ENCODE results near the gene FOLR2. TPM values are rescaled to one million over a fixed set of nuclear protein-coding genes. Genes with fewer than 3 reads are reported as not detected.
"Not testable (repeated sequence)": the region's sequence is repeated elsewhere in the genome, so short reads cannot be mapped to it uniquely, and the experiment has no call there.

The FOLR2 gene
- total RNA-seq: not detected
- polyA plus RNA-seq (2013, experiment 1 of 2): not detected
- polyA plus RNA-seq (2013, experiment 2 of 2): not detected
- long read RNA-seq, experiment 1: 0 reads
- long read RNA-seq, experiment 2: 0 reads
- long read RNA-seq, experiment 3: 0 reads
- long read RNA-seq, experiment 4: 0 reads

DNA sequence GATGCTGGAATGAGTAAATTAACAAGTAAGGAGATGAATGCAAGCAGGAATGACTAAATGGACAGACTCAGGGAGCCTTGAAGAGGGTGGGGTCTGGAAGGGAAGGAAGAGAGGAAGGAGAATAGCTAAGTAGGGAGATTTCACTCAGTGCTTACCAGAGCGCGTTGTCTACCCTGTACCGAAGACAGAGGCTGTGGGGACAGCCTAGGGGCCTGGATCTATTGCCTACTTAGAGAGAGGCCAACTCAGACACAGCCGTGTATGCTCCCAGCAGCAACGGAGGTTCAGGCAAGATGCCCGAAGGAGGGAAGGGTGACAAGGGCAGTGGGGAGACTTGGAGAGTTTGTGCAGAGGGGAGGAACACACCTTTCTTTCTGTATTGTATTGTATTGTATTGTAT lies at the start of gene FOLR2:
FOLR2 (plus strand) TSS at position 157 of the 400 bp plus-strand sequence. CDS start 1,791 bp downstream, outside the sequence.
- DNase-seq: peak; percentile 29
- H3K27ac Mint-ChIP-seq: no peak within 1 kb of the TSS
- no peaks in the 10 kb centered on the region for H3K36me3 Mint-ChIP-seq (ENCODE audit: low read depth)
- H3K9me3 ChIP-seq (ENCODE audit: control insufficient read depth, low read length): no peaks in the 10 kb centered on the region
- no peak within 1 kb of the TSS for H3K4me3 Mint-ChIP-seq
- H3K4me1 ChIP-seq (ENCODE audit: control insufficient read depth, insufficient read depth, low read length): no peaks in the 10 kb centered on the region
- H3K9ac ChIP-seq (ENCODE audit: extremely low read depth, low read length, poor library complexity, severe bottlenecking): no peak within 1 kb of the TSS
- TF ChIP-seq, protein P1, sequence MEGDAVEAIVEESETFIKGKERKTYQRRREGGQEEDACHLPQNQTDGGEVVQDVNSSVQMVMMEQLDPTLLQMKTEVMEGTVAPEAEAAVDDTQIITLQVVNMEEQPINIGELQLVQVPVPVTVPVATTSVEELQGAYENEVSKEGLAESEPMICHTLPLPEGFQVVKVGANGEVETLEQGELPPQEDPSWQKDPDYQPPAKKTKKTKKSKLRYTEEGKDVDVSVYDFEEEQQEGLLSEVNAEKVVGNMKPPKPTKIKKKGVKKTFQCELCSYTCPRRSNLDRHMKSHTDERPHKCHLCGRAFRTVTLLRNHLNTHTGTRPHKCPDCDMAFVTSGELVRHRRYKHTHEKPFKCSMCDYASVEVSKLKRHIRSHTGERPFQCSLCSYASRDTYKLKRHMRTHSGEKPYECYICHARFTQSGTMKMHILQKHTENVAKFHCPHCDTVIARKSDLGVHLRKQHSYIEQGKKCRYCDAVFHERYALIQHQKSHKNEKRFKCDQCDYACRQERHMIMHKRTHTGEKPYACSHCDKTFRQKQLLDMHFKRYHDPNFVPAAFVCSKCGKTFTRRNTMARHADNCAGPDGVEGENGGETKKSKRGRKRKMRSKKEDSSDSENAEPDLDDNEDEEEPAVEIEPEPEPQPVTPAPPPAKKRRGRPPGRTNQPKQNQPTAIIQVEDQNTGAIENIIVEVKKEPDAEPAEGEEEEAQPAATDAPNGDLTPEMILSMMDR (conservative IDR thresholded peaks at IDR 0.05): no peak
- no peak within 1 kb of the TSS for H3K4me3 ChIP-seq (ENCODE audit: low read length)
- H3K9me3 Mint-ChIP-seq: no peaks in the 10 kb centered on the region
- H3K27me3 Mint-ChIP-seq (ENCODE audit: insufficient read depth): peaks cover 35% of the 10 kb centered on the region
- no peaks in the 10 kb centered on the region for H3K36me3 ChIP-seq (ENCODE audit: control insufficient read depth, insufficient read depth, low read length)
- 92 to 100% methylated on average over 4 to 6 of the region's 6 CpGs for WGBS, 2 experiments (ENCODE audit: insufficient coverage in 1 of 2, insufficient read length in 1 of 2)
- H3K4me1 Mint-ChIP-seq: peaks cover 9% of the 10 kb centered on the region
- peaks cover 13% of the 10 kb centered on the region for H3K27me3 ChIP-seq (ENCODE audit: control insufficient read depth, insufficient read depth, low read length, poor library complexity, severe bottlenecking)
- H3K27ac ChIP-seq (ENCODE audit: low read depth, low read length): no peak within 1 kb of the TSS

DNA sequence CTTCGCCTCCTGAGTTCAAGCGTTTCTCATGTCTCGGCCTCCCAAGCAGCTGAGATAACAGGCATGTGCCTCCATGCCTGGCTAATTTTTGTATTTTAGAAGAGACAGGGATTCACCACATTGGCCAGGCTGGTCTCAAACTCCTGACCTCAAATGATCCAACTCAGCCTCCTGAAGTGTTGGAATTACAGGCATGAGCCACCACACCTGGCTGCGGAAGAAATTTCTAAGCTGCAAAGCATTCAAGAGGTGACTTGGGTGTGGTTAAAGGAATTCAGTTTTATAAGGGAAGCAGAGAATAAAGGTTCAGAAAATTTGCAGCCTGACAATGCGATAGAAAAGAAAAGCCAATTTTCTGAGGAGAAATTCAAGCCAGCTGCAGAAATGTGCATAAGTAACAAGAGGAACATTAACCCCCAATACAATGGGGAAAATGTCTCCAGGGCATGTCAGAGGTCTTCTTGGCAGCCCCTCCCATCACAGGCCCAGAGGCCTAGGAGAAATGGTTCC lies 47.5 kb upstream of the FOLR2 start:
- not testable (repeated sequence) for H3K4me3 ChIP-seq (ENCODE audit: low read length); DNase-seq; H3K4me1 Mint-ChIP-seq; H3K27ac ChIP-seq (ENCODE audit: low read depth, low read length); H3K36me3 ChIP-seq (ENCODE audit: control insufficient read depth, insufficient read depth, low read length); H3K27ac Mint-ChIP-seq; H3K4me3 Mint-ChIP-seq; H3K9me3 ChIP-seq (ENCODE audit: control insufficient read depth, low read length); H3K4me1 ChIP-seq (ENCODE audit: control insufficient read depth, insufficient read depth, low read length); H3K9ac ChIP-seq (ENCODE audit: extremely low read depth, low read length, poor library complexity, severe bottlenecking); H3K27me3 ChIP-seq (ENCODE audit: control insufficient read depth, insufficient read depth, low read length, poor library complexity, severe bottlenecking); H3K27me3 Mint-ChIP-seq (ENCODE audit: insufficient read depth); H3K36me3 Mint-ChIP-seq (ENCODE audit: low read depth)
- 91 to 97% methylated on average over 5 of the region's 5 CpGs for WGBS, 2 experiments (ENCODE audit: insufficient coverage in 1 of 2, insufficient read length in 1 of 2)
- peaks cover 13% of the 10 kb centered on the region for H3K9me3 Mint-ChIP-seq

DNA sequence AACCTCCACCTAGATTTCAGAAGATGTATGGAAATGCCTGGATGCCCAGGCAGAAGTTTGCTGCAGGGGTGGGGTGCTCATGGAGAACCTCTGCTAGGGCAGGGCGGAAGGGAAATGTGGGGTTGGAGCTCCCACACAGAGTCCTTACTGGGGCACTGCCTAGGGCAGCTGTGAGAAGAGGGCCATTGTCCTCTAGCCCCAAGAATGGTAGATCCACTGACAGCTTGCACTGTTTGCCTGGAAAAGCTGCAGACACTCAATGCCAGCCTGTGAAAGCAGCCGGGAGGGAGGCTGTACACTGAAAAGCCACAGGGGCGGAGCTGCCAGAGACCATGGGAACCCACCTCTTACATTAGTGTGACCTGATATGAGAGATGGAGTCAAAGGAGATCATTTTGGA lies 46.8 kb upstream of the FOLR2 start:
- peaks cover 11% of the 10 kb centered on the region for H3K9me3 Mint-ChIP-seq

DNA sequence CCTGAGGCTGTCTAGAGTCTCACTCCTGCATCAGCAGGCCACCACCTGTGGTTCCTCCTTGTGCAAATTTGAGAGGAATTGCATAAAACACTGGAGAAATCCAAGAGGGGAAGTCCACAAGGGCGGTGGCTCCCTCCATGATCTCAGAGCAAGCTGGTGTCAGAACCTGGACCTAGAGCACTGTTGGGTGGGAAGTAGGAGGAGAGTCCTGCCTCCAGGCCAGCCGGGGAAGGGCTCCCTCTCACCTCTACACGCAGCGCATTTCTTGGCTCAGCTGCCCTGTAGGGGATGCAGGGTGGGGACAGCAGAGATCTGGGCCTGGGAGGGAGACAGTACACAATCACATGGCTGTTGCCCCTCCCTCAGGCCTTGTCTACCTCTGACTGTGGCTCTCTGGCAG lies 44.6 kb upstream of the FOLR2 start:
- not testable (repeated sequence) for H3K36me3 ChIP-seq (ENCODE audit: control insufficient read depth, insufficient read depth, low read length)

More for the DNA sequence above, 46.8 kb upstream of the FOLR2 start:
- H3K27ac ChIP-seq (ENCODE audit: low read depth, low read length); H3K36me3 ChIP-seq (ENCODE audit: control insufficient read depth, insufficient read depth, low read length); H3K27me3 ChIP-seq (ENCODE audit: control insufficient read depth, insufficient read depth, low read length, poor library complexity, severe bottlenecking); H3K27ac Mint-ChIP-seq; H3K36me3 Mint-ChIP-seq (ENCODE audit: low read depth); H3K4me1 ChIP-seq (ENCODE audit: control insufficient read depth, insufficient read depth, low read length); H3K9me3 ChIP-seq (ENCODE audit: control insufficient read depth, low read length); H3K4me1 Mint-ChIP-seq; H3K27me3 Mint-ChIP-seq (ENCODE audit: insufficient read depth); DNase-seq; H3K9ac ChIP-seq (ENCODE audit: extremely low read depth, low read length, poor library complexity, severe bottlenecking); H3K4me3 Mint-ChIP-seq; H3K4me3 ChIP-seq (ENCODE audit: low read length): not testable (repeated sequence)
- WGBS, 2 experiments (ENCODE audit: insufficient coverage in 1 of 2, insufficient read length in 1 of 2): 97% methylated on average over 3 of the region's 3 CpGs

More for the DNA sequence above, 44.6 kb upstream of the FOLR2 start:
- H3K27ac ChIP-seq (ENCODE audit: low read depth, low read length); H3K36me3 Mint-ChIP-seq (ENCODE audit: low read depth); H3K4me3 Mint-ChIP-seq; H3K27ac Mint-ChIP-seq; H3K9me3 ChIP-seq (ENCODE audit: control insufficient read depth, low read length); H3K9ac ChIP-seq (ENCODE audit: extremely low read depth, low read length, poor library complexity, severe bottlenecking); H3K4me3 ChIP-seq (ENCODE audit: low read length); H3K4me1 Mint-ChIP-seq; DNase-seq; H3K27me3 ChIP-seq (ENCODE audit: control insufficient read depth, insufficient read depth, low read length, poor library complexity, severe bottlenecking); H3K9me3 Mint-ChIP-seq; H3K4me1 ChIP-seq (ENCODE audit: control insufficient read depth, insufficient read depth, low read length): not testable (repeated sequence)
- H3K27me3 Mint-ChIP-seq (ENCODE audit: insufficient read depth): peaks cover 17% of the 10 kb centered on the region
- 89% methylated on average over 4 of the region's 4 CpGs; no CpG with 5 or more reads in 1 of the 2 experiments for WGBS, 2 experiments (ENCODE audit: insufficient coverage in 1 of 2, insufficient read length in 1 of 2)
